GM12801 (cell line): ENCODE results near the gene FOXN1.

Experiments used
- CTCF ChIP-seq: IDR thresholded peaks from one replicate; pipeline ENCODE4 v1.5.1; 2011; ENCODE audit warnings: control low read depth; ENCODE audit not compliant: insufficient read length; ENCODE audit errors: extremely low read depth

The FOXN1 gene

GRCh38 chr17:28518578-28518977 lies 12.4 kb downstream of the FOXN1 start:
- no peak for TF ChIP-seq CTCF

- no peak for TF ChIP-seq CTCF
Measured at GRCh38 chr17:28519236-28519635, 13.1 kb downstream of the FOXN1 start.

GRCh38 chr17:28520687-28521086 lies 14.5 kb downstream of the FOXN1 start:
- no peak for TF ChIP-seq CTCF

- TF ChIP-seq CTCF: no peak
Measured at GRCh38 chr17:28521311-28522085, 15.3 kb downstream of the FOXN1 start.

- no peak for TF ChIP-seq CTCF
Measured at GRCh38 chr17:28523186-28523585, 17.0 kb downstream of the FOXN1 start.

- TF ChIP-seq CTCF: no peak
Measured at GRCh38 chr17:28523876-28524275, 17.7 kb downstream of the FOXN1 start.

- no peak for TF ChIP-seq CTCF
Measured at GRCh38 chr17:28524476-28525424, 18.6 kb downstream of the FOXN1 start.
